HG03060 (cell line): Measurements from ENCODE around the gene LRRC15.

Experiments used
- ATAC-seq: cut with Tn5 transposase; IDR thresholded peaks from one replicate; pipeline ENCODE4 v1.9.1; 2021; ENCODE audit warnings: low read depth, moderate number of reproducible peaks; ENCODE audit not compliant: unreplicated experiment

LRRC15 gene

GRCh38 chr3:194386648-194387047 lies 17.1 kb upstream of the LRRC15 start:
- no peak for ATAC-seq

- ATAC-seq = no peak
Observed at GRCh38 chr3:194386066-194386465, 16.5 kb upstream of the LRRC15 start.

- ATAC-seq = no peak
Observed at GRCh38 chr3:194384569-194385001, 15.0 kb upstream of the LRRC15 start.

GRCh38 chr3:194384156-194384555 lies 14.6 kb upstream of the LRRC15 start:
- ATAC-seq = no peak

- no peak for ATAC-seq
Observed at GRCh38 chr3:194383276-194383940, 13.9 kb upstream of the LRRC15 start.

GRCh38 chr3:194382892-194383223 lies 13.3 kb upstream of the LRRC15 start:
- no peak for ATAC-seq

GRCh38 chr3:194382196-194382891 lies 12.8 kb upstream of the LRRC15 start:
- no peak for ATAC-seq

- ATAC-seq = no peak
Observed at GRCh38 chr3:194381460-194381875, 11.9 kb upstream of the LRRC15 start.

- no peak for ATAC-seq
Observed at GRCh38 chr3:194380326-194380725, 10.8 kb upstream of the LRRC15 start.

- no peak for ATAC-seq
Observed at GRCh38 chr3:194379651-194380050, 10.1 kb upstream of the LRRC15 start.

- ATAC-seq = no peak
Observed at GRCh38 chr3:194379231-194379630, 9.7 kb upstream of the LRRC15 start.

GRCh38 chr3:194377708-194378107 lies 8.2 kb upstream of the LRRC15 start:
- no peak for ATAC-seq

- no peak for ATAC-seq
Observed at GRCh38 chr3:194376241-194376560, 6.7 kb upstream of the LRRC15 start.

GRCh38 chr3:194375473-194376240 lies 6.1 kb upstream of the LRRC15 start:
- no peak for ATAC-seq

GRCh38 chr3:194374935-194375334 lies 5.4 kb upstream of the LRRC15 start:
- ATAC-seq = no peak

GRCh38 chr3:194373899-194374298 lies 4.4 kb upstream of the LRRC15 start:
- no peak for ATAC-seq

- no peak for ATAC-seq
Observed at GRCh38 chr3:194373028-194373427, 3.5 kb upstream of the LRRC15 start.

- no peak for ATAC-seq
Observed at GRCh38 chr3:194370753-194371152, 1.2 kb upstream of the LRRC15 start.

- ATAC-seq = no peak
Observed at GRCh38 chr3:194368918-194369317, 625 bp downstream of the LRRC15 start.

- ATAC-seq = no peak
Observed at GRCh38 chr3:194367992-194368841, 1.3 kb downstream of the LRRC15 start.

GRCh38 chr3:194365978-194366490 lies 3.5 kb downstream of the LRRC15 start:
- ATAC-seq = no peak
